ENCODE results near the gene WNT7A. TPM values are rescaled to one million over a fixed set of nuclear protein-coding genes. Genes with fewer than 3 reads are reported as not detected.

Gene WNT7A
- total RNA-seq, 1 donor from 2014 or later = not detected

- no peak overlapping the region for H3K27ac ChIP-seq
- TF ChIP-seq CTCF (IDR thresholded peaks at IDR 0.05) = no peak
- peaks cover 25 to 28% of the 10 kb centered on the region in 2 donors for H3K9me3 ChIP-seq
- no peaks in the 10 kb centered on the region for H3K36me3 ChIP-seq
- H3K4me1 ChIP-seq = no peaks in the 10 kb centered on the region
- intact Hi-C loops (cut with DNase I) = no loop called here
- no peaks in the 10 kb centered on the region for H3K27me3 ChIP-seq
- no peak overlapping the region for H3K4me3 ChIP-seq
- DNase-seq (ENCODE audit: low spot score in 2 of 2) = no peak
These were observed 67.8 kb downstream of the WNT7A start for GRCh38 chr3:13812034-13812471.

DNA sequence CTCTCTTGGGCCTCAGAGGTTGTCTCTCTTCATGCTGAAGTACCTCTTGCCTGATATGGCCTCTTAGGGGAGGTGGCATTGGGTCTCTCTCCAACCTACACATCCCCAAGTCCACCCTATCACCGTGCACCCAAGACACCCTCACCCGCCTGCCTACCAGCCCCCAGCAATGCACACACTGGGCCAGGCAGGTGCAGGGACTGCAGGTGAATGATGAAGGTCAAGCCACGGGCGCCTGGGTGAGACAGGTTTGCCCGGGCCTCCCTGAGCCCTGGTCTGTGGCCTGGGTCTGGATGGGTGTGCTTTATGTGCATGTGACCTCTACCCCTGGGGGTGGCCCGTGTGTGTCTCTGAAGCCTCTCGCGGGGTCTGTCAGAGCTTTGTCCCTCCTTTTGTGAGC is 68.3 kb downstream of the WNT7A start:
- TF ChIP-seq CTCF (IDR thresholded peaks at IDR 0.05) = no peak
- H3K9me3 ChIP-seq = peaks cover 24 to 25% of the 10 kb centered on the region in 2 donors
- no peaks in the 10 kb centered on the region for H3K4me1 ChIP-seq
- no peaks in the 10 kb centered on the region for H3K27me3 ChIP-seq
- no peak overlapping the region for H3K4me3 ChIP-seq
- no peak for DNase-seq (ENCODE audit: low spot score in 2 of 2)
- intact Hi-C loops (cut with DNase I) = no loop called here
- no peaks in the 10 kb centered on the region for H3K36me3 ChIP-seq
- no peak overlapping the region for H3K27ac ChIP-seq

DNA sequence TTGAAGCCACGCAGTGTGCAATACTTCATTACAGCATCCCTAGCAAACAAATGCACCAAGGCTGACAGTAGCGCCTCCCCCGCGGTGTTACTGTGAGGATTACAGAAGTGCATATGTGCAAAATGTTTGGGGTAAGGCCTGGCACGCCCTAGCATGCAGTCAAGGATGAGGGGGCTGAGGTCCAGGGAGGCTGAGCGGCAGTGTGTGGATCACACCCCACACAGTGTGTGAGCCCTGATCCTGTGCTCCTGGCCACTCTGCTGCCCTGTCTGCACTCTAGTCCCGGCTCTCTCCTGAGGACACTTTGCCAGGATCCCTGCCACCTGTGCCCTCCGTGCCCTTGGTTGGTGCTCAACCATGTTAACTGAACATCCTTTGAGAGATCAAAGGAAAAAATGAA is 71.3 kb downstream of the WNT7A start:
- H3K9me3 ChIP-seq = no peaks in the 10 kb centered on the region
- intact Hi-C loops (cut with DNase I) = no loop called here
- no peaks in the 10 kb centered on the region for H3K4me1 ChIP-seq
- no peak for DNase-seq (ENCODE audit: low spot score in 2 of 2)
- H3K27me3 ChIP-seq = no peaks in the 10 kb centered on the region
- H3K36me3 ChIP-seq = no peaks in the 10 kb centered on the region
- no peak for TF ChIP-seq CTCF (IDR thresholded peaks at IDR 0.05)
- no peak overlapping the region for H3K4me3 ChIP-seq
- H3K27ac ChIP-seq = no peak overlapping the region

DNA sequence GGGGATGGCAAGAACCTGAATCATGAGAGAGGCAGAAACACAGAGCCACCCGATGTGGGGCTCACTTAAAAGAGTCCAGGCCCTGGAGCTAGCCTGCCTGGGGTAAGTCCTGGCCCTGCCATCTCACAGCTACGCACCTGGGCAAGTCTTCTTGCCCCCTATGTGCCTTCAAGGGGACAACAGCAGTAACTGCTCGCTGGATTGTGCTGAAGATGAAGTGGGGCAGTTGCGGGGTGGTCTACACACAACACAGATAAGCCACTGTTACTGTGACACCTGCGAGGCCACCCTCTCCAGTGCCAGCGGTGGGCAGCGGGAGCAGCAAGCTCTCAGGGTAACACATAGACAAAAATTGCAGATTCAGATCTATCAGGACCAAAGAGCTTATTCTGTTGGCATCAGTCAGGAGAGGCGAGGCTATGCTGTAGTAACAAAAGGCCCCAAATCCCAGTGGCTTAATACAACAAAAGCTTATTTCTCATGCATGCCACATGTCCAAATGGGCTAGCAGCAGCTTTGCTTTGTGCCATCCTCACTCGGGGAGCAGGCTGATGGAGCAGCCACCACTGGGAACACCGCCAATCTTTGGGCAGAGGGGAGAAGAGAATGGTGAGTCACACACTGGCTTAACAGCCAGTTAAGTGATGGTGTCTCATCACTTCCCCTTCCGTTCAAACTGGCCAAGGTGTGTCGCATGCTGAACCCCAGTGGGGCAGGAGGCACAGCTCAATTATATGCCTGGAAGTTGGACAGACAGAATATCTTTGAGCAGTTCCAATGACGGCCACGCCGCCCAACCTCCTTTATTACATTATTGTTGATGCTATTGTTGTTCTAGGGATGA is 78.3 kb downstream of the WNT7A start:
- intact Hi-C loops (cut with DNase I) = no loop called here
- H3K4me1 ChIP-seq = no peaks in the 10 kb centered on the region
- DNase-seq (ENCODE audit: low spot score in 2 of 2) = no peak
- H3K36me3 ChIP-seq = no peaks in the 10 kb centered on the region
- no peak for TF ChIP-seq CTCF (IDR thresholded peaks at IDR 0.05)
- H3K4me3 ChIP-seq = no peak overlapping the region
- no peak overlapping the region for H3K27ac ChIP-seq
- no peaks in the 10 kb centered on the region for H3K9me3 ChIP-seq
- no peaks in the 10 kb centered on the region for H3K27me3 ChIP-seq

DNA sequence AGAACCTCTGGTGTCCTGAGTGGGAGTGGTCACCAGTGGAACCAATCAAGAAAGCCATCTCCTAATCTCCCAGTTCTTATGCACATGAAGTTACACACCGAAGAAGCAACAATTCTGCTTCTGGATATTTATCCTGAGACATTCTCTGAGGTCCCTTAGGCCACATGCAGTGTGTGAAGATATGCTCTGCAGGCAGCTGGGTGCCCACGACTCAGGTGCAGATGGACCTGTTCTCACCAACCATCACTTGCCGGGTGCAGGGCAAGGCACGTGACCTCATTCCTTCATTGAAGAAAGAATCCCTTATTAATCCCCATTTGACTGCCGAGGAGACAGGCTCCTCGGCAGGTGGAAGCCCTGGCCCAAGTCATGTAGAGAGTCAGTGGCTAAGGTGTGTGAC is 79.8 kb downstream of the WNT7A start:
- DNase-seq (ENCODE audit: low spot score in 2 of 2) = no peak
- H3K4me3 ChIP-seq = no peak overlapping the region
- H3K27ac ChIP-seq = no peak overlapping the region
- H3K36me3 ChIP-seq = no peaks in the 10 kb centered on the region
- no peak for TF ChIP-seq CTCF (IDR thresholded peaks at IDR 0.05)
- no peaks in the 10 kb centered on the region for H3K9me3 ChIP-seq
- no peaks in the 10 kb centered on the region for H3K4me1 ChIP-seq
- no peaks in the 10 kb centered on the region for H3K27me3 ChIP-seq
- intact Hi-C loops (cut with DNase I) = no loop called here
